K562 (cell line): ENCODE data around the gene ZNF80. TPM values are rescaled to one million over a fixed set of nuclear protein-coding genes. Genes with fewer than 3 reads are reported as not detected.

Experiments
- ATAC-seq: fragments of 200-7000 bp; cut with Tn5 transposase; 3 replicates; pipeline ENCODE4 v1.9.1; 2020; ENCODE audit warnings: moderate library complexity
- BruUV-seq: library from RNA; stranded (reverse); fragments of 400-500 nt; replicated peaks from 2 replicates; lab custom pipeline; 2021; lab: Mats Ljungman, UMichigan
- CTCF ChIA-PET: fragments of 300-600 bp; formaldehyde crosslinking; extraction: SDS; loops from one replicate; lab custom pipeline; 2021; ENCODE audit warnings: low intra/inter-chr PET ratio; lab: Yijun Ruan, JAX
- POLR2A ChIA-PET: fragments of 300-600, 350-650 bp; sonication (Branson Sonifier 250); formaldehyde crosslinking; extraction: SDS; loops from one replicate; lab custom pipeline; 2021; ENCODE audit warnings: antibody characterized with exemption, inconsistent platforms; lab: Yijun Ruan, JAX
- DNase-seq, 4 experiments: peaks; one replicate each; pipeline versions ENCODE4 v3.0.0 to v3.0.0-alpha.2; 2011 to 2018; ENCODE audit warnings: low spot score in 3 of 4, mixed read lengths in 3 of 4; ENCODE audit errors: extremely low read depth in 1 of 4
- FAIRE-seq: peaks from 2 replicates; lab custom pipeline; 2011; peaks lifted over from hg19 to GRCh38; lab: Jason Lieb, UNC
- H2AFZ ChIP-seq: 2 replicates; pipeline ENCODE4 v1.6.0; 2011; ENCODE audit warnings: low read depth, low read length, control low read depth, inconsistent platforms
- H3K27ac ChIP-seq: fragments of 200-600 bp; 3 replicates; pipeline ENCODE4 v1.8.0; 2011; ENCODE audit warnings: low read depth, mild to moderate bottlenecking, control low read depth, inconsistent platforms, low read length, moderate library complexity, mixed read lengths; ENCODE audit errors: extremely low read depth
- H3K27me3 ChIP-seq, 2 experiments: fragments of 300-600 bp in 1 of 2; 2 replicates in 1 of 2; 3 replicates in 1 of 2; pipeline versions ENCODE4 v1.6.0 to v1.8.0; 2011; ENCODE audit warnings: inconsistent platforms in 2 of 2, low read length in 2 of 2, mild to moderate bottlenecking in 1 of 2, mixed read lengths in 1 of 2, moderate library complexity in 1 of 2; ENCODE audit not compliant: control insufficient read depth in 2 of 2, insufficient read depth in 2 of 2
- H3K36me3 ChIP-seq: fragments of 300-600 bp; 3 replicates; pipeline ENCODE4 v1.8.0; 2011; ENCODE audit warnings: mild to moderate bottlenecking, low read length, inconsistent platforms; ENCODE audit not compliant: control insufficient read depth, insufficient read depth
- H3K4me1 ChIP-seq, 2 experiments: fragments of 200-600 bp in 1 of 2; replicated peaks in 1 of 2; 2 replicates in 1 of 2; 3 replicates in 1 of 2; pipeline versions ENCODE4 v1.5.1 to v1.8.0; 2011; ENCODE audit warnings: inconsistent platforms in 2 of 2, low read length in 2 of 2, mild to moderate bottlenecking in 1 of 2, mixed read lengths in 1 of 2, moderate library complexity in 1 of 2; ENCODE audit not compliant: control insufficient read depth in 2 of 2, insufficient read depth in 2 of 2
- H3K4me2 ChIP-seq: 2 replicates; pipeline ENCODE4 v1.6.1; 2011; ENCODE audit warnings: low read length, control low read depth, inconsistent platforms, mixed read lengths; ENCODE audit not compliant: insufficient read depth
- H3K4me3 ChIP-seq: fragments of 200-600 bp; sonication (generic), shearing (Covaris generic); 2 replicates; pipeline ENCODE4 v1.5.1; 2016; ENCODE audit warnings: control low read depth, inconsistent platforms
- H3K79me2 ChIP-seq: fragments of 200-600 bp; 3 replicates; pipeline ENCODE4 v1.8.0; 2011; ENCODE audit warnings: low read length, inconsistent platforms; ENCODE audit not compliant: control insufficient read depth, insufficient read depth
- H3K9ac ChIP-seq, 2 experiments: 2 replicates each; pipeline versions ENCODE4 v1.6.0 to v1.6.1; 2011; ENCODE audit warnings: low read depth in 2 of 2, low read length in 2 of 2, control low read depth in 1 of 2, inconsistent platforms in 1 of 2, mild to moderate bottlenecking in 1 of 2, mixed read lengths in 1 of 2; ENCODE audit not compliant: insufficient read depth in 1 of 2
- H3K9me1 ChIP-seq: one replicate; pipeline ENCODE4 v1.6.0; 2011; ENCODE audit warnings: inconsistent platforms, mild to moderate bottlenecking, low read length, moderate library complexity; ENCODE audit not compliant: control insufficient read depth, insufficient read depth
- H3K9me3 ChIP-seq: replicated peaks from 2 replicates; pipeline ENCODE4 v1.5.1; 2011; ENCODE audit warnings: low read depth, low read length, inconsistent platforms; ENCODE audit not compliant: control insufficient read depth, insufficient read depth
- H4K20me1 ChIP-seq: replicated peaks from 2 replicates; pipeline ENCODE4 v1.6.1; 2011; ENCODE audit warnings: low read length, inconsistent platforms, mixed read lengths; ENCODE audit not compliant: control insufficient read depth, insufficient read depth
- BHLHE40 ChIP-seq: IDR thresholded peaks from 2 replicates; pipeline ENCODE4 v1.6.1; 2011; ENCODE audit warnings: low read length, improper control_type of control experiment
- HMG20A ChIP-seq: fragments of 450-650 bp; formaldehyde crosslinking; conservative IDR thresholded peaks from 2 replicates; pipeline ENCODE4 v1.4.0; 2020; ENCODE audit warnings: mild to moderate bottlenecking, mixed read lengths
- MTA3 ChIP-seq: fragments of 450-650 bp; formaldehyde crosslinking; IDR thresholded peaks from 2 replicates; pipeline ENCODE4 v1.6.1; 2017; ENCODE audit warnings: mild to moderate bottlenecking, borderline replicate concordance
- NFE2 ChIP-seq: IDR thresholded peaks from 2 replicates; pipeline ENCODE4 v1.6.1; 2014; ENCODE audit warnings: antibody characterized with exemption, low read depth
- PBX2 ChIP-seq, 2 experiments: IDR thresholded peaks in 1 of 2; conservative IDR thresholded peaks in 1 of 2; 2 replicates each; pipeline ENCODE4 v1.6.1; 2016; ENCODE audit warnings: low read depth in 2 of 2, mild to moderate bottlenecking in 1 of 2, missing compliant biosample characterization in 1 of 2, missing genetic modification characterization in 1 of 2, moderate library complexity in 1 of 2
- PURB ChIP-seq: sonication (generic); formaldehyde crosslinking; IDR thresholded peaks from 2 replicates; pipeline ENCODE4 v1.9.0; 2021; ENCODE audit warnings: low read depth, mild to moderate bottlenecking, missing genetic modification reagents
- ZNF134 ChIP-seq: fragments of 250-450 bp; sonication (Bioruptor Pico); conservative IDR thresholded peaks from 2 replicates; pipeline ENCODE4 v1.4.0; 2020
- ZNF263 ChIP-seq: sonication (generic); formaldehyde crosslinking; IDR thresholded peaks from 2 replicates; pipeline ENCODE4 v1.8.0; 2022; ENCODE audit warnings: mild to moderate bottlenecking, missing genetic modification reagents, borderline replicate concordance
- in situ Hi-C: fragments of 300-500 bp; cut with MboI; formaldehyde crosslinking; loops from 4 replicates; pipeline ENCODE4 v1.15.0; 2018; ENCODE audit warnings: inconsistent platforms, mixed read lengths
- intact Hi-C: fragments of 100-400 bp; cut with micrococcal nuclease; formaldehyde crosslinking; loops from 2 replicates; pipeline ENCODE4 v1.14.2; 2022
- polyA plus RNA-seq, 8 experiments: library from polyadenylated mRNA; depleted of rRNA in 4 of 8; stranded (reverse) in 5 of 8; unstranded in 3 of 8; fragments of >200 nt; fragmentation: Nextera tagmentation in 2 of 8; fragmentation: Illumina TruSeq in 1 of 8; extraction: Ambion mirVana in 2 of 8; extraction: Trizol in 1 of 8; gene quantifications; 2 replicates each; pipeline versions ENCODE4 v1.2.1 to v1.2.3, GENCODE V29; 2011 to 2014; ENCODE audit warnings: inconsistent platforms in 1 of 8, missing spikeins in 1 of 8
- total RNA-seq, 7 experiments: library from RNA; depleted of rRNA in 6 of 7; stranded (reverse); fragments of >200 nt in 6 of 7; fragmentation: Illumina TruSeq in 2 of 7; extraction: Trizol in 2 of 7; gene quantifications; 2 replicates each; pipeline versions ENCODE4 v1.2.1 to v1.2.3, GENCODE V29; 2011 to 2021; ENCODE audit warnings: low replicate concordance in 1 of 7

The ZNF80 gene
- total and polyA plus RNA-seq, 9 of the 15 experiments (the other 6 are each of a cell fraction or from before 2014, with no cell fraction given), result 0.01 to 0.07 (median 0.04) TPM; not detected in 3

DNA sequence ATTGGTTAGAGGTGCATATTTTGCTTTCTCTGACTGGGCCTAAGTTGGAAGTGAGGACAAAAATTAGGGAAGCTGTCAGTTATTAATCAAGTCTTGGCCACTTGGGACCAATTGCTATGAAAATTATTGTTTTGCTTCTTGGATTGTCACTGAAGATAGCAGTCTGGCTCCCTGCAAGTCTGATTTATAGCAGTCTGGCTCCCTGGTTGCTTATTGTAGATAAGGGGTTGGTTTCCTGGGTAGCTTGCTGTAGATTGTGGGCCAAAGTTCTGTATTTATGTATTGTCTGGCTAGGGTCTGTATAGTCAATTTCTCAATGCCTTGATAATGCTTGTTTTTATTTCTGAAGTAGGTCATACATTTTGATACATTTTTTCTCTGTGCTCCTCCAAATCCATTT, 45.2 kb downstream of the ZNF80 start:
- FAIRE-seq, result no peak
- intact Hi-C loops, result no loop called here
- Histone ChIP-seq H3K27me3 (no peaks in the 10 kb centered on the region), H3K27ac (no peak overlapping the region), H3K9ac (no peak overlapping the region), H3K9me3 (no peaks in the 10 kb centered on the region), H3K4me2 (no peak overlapping the region), H3K79me2 (no peaks in the 10 kb centered on the region), H4K20me1 (no peaks in the 10 kb centered on the region), H3K36me3 (no peaks in the 10 kb centered on the region), H2AFZ (no peak overlapping the region), H3K4me1 (no peaks in the 10 kb centered on the region; a peak in 1 of 5 replicates), H3K9me1 (no peaks in the 10 kb centered on the region), H3K4me3 (no peak overlapping the region)
- ATAC-seq, result no peak
- no peak for TF ChIP-seq ZNF263 (CRISPR knock-in tag)
- TF ChIP-seq PBX2 (CRISPR knock-in tag; IDR thresholded peaks at IDR 0.05; ENCODE audit: low read depth), result no peak
- no peak for TF ChIP-seq PBX2 (tag; conservative IDR thresholded peaks at IDR 0.05; ENCODE audit: low read depth)
- no peak for DNase-seq
- in situ Hi-C loops, result no loop called here
- no TSS peak for BruUV-seq
- CTCF ChIA-PET, result no interaction called here
- POLR2A ChIA-PET, result no interaction called here

DNA sequence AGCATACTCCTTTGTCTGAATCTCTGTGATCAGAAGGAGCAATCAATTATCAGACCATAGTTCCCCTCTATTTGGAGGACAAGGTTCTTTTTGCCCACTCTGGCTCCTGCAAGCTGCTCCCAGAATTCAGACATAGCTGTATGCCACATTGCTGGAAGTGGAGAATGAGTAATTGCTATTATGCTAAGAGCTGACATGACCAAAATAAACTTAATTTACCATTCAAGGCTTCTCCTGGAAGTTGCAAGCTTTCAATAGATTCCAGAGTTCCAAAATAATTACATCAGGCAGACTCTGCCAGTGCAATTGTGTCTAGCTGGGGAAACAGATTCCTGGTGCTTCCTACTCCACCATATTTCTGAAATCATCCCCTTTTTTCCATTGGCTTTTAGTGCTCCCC, 50.9 kb downstream of the ZNF80 start:
- Histone ChIP-seq H3K9me3 (no peaks in the 10 kb centered on the region), H3K4me1 (no peaks in the 10 kb centered on the region; a peak in 1 of 5 replicates), H3K79me2 (no peaks in the 10 kb centered on the region), H3K4me3 (no peak overlapping the region), H2AFZ (no peak overlapping the region), H3K4me2 (no peak overlapping the region), H3K9ac (no peak overlapping the region), H3K9me1 (no peaks in the 10 kb centered on the region), H3K27me3 (no peaks in the 10 kb centered on the region), H3K27ac (no peak overlapping the region)
- ATAC-seq (no peak), DNase-seq (no peak)
- no TSS peak for BruUV-seq
- intact Hi-C loops (no loop called here), in situ Hi-C loops (no loop called here)
- POLR2A ChIA-PET, result no interaction called here
- no peak for TF ChIP-seq ZNF134 (CRISPR knock-in tag)
- no peak for TF ChIP-seq BHLHE40
- no peak for TF ChIP-seq NFE2
- no peak for TF ChIP-seq PURB (CRISPR knock-in tag)
- TF ChIP-seq HMG20A (CRISPR knock-in tag), result no peak
- TF ChIP-seq MTA3, result no peak
- TF ChIP-seq, all 486 proteins: peak for 0
- no peak for FAIRE-seq
- H4K20me1 ChIP-seq, result no peaks in the 10 kb centered on the region
- no peaks in the 10 kb centered on the region for H3K36me3 ChIP-seq
- CTCF ChIA-PET, result no interaction called here
